Stimulated activated CD4-positive, alpha-beta T cell treated with anti-CD3 and anti-CD28 coated beads, Interleukin-1b, Interleukin-23, amount 100 ng/mL, for 24 hours (primary cell): Measurements from ENCODE around the gene ANKS4B.
"Not testable (repeated sequence)": the region's sequence is repeated elsewhere in the genome, so short reads cannot be mapped to it uniquely, and the experiment has no call there.

Experiments used
- DNase-seq, 4 experiments: peaks; one replicate each; pipeline ENCODE4 v3.0.0-alpha.2; 2020; ENCODE audit warnings: low read depth in 4 of 4, low spot score in 1 of 4

The ANKS4B gene, protein sequence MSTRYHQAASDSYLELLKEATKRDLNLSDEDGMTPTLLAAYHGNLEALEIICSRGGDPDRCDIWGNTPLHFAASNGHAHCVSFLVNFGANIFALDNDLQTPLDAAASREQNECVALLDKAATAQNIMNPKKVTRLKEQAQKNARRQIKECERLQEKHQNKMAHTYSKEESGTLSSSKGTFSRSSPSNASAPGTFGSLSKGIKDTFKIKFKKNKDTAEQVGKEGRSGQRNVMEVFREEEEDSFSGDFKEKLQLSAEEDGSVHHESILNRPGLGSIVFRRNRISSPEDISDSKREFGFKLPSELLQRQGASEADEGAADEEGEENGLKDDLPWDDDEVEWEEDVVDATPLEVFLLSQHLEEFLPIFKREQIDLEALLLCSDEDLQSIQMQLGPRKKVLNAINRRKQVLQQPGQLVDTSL

GRCh38 chr16:21233521-21234150 lies at the start of gene ANKS4B:
TSS of gene ANKS4B (plus strand) at chr16:21233699. CDS start at chr16:21233738, 39 bp downstream.
- DNase-seq: no peak

- DNase-seq: no peak
Observed at GRCh38 chr16:21183995-21184394, 49.5 kb upstream of the ANKS4B start.

DNA sequence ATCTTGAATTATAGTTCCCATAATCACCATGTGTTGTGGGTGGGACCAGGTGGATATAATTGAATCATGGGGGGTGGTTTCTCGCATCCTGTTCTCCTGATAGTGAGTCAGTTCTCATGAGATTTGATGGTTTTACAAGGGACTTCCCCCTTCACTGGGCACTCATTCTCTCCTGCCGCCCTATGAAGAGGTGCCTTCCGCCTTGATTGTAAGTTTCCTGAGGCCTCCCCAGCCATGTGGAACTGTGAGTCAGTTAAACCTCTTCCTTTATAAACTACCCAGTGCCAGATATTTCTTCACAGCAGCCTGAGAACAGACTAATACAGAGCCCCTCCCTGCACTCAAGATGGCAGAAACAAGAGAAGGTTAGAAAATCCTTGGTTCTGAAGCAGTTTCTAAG lies 48.7 kb upstream of the ANKS4B start:
- peak in 1 of 4 experiments; percentile 26 for DNase-seq

DNA sequence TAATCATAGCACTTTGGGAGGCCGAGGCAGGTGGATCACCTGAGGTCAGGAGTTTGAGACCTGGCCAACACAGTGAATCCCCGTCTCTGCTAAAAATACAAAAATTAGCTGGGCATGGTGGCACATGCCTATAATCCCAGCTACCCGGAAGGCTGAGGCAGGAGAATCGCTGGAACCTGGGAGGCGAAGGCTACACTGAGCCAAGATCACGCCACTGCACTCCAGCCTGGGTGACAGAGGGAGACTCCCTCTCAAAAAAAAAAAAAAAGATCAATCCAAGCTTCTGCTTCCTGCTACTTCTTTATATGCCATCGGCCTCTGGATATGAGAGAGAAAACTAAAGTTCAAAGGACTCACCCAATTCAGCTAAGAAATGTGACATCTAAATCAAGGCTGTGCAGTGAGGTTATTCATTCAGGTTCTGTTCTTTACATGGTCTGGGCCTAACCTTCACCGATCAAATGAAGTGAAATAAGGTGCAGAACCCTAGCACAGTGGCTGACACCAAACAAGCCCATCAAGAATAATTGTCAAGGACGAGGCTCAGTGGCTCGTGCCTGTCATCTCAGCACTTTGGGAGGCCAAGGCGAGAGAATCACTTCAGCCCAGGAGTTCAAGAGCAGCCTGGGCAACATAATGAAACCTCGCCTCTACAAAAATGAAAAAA lies 47.7 kb upstream of the ANKS4B start:
- DNase-seq: no peak

DNA sequence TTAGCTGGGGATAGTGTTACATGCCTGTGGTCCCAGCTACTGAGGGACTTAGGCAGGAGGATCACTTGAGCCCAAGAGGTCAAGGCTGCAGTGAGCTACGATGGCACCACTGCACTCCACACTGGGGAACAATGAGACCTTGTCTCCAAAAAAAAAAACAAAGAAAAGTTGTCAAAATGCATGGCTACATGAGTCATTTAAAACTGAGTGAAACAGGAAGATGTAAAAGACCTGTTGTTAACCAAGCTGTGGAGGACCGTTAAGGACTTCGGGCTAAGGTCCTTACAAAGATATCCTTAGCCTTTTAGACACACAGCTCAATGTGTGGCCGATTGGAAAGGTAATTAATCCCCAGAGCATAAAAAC lies 47.2 kb upstream of the ANKS4B start:
- no peak for DNase-seq

DNA sequence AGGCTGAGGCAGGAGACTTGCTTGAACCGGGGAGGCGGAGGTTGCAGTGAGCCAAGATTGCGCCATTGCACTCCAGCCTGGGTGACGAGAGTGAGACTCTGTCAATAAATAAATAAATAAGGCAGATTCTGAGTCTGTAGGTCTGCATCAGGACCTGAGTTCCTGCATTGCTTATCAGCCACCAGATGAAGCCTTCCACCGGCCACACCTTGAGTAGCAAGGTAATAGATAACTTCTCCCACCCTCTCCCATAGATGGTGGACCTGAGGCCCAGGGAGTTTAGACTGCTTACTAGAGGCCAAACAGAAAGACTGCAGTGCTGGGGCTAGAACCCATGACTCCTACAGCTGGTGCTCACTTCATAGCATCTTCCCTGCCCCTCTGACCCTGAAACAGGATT lies 44.2 kb upstream of the ANKS4B start:
- DNase-seq: no peak

- no peak for DNase-seq
Observed at GRCh38 chr16:21190013-21190412, 43.5 kb upstream of the ANKS4B start.

- DNase-seq: no peak
Observed at GRCh38 chr16:21190599-21190998, 42.9 kb upstream of the ANKS4B start.

- no peak for DNase-seq
Observed at GRCh38 chr16:21192991-21193390, 40.5 kb upstream of the ANKS4B start.

DNA sequence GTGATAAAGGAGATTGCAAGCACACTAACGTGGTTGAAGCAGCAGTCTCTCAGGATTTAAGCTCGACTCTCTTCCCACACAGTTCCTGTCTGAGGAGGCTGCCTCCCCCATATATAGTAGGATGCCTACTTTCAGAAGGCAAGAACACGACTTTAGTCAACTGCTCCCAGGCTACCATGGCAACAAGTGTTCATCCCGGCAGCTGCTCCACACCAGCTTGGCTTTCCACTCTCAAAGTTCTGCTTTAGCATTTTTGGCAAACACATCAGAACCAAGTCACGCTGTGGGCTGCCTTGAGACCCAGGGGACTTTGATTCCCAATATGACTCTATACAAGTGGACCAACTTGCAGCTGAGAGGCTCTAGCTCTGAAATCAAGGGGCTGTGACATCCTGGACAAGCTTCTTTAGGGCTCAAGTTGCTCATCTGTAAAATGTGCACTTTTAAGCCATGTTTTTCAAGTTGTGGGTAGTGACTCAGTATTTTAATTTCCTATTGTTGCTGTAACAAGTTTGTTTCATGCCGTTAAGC lies 38.7 kb upstream of the ANKS4B start:
- DNase-seq: no peak

GRCh38 chr16:21195330-21195729 lies 38.2 kb upstream of the ANKS4B start:
- not testable (repeated sequence) for DNase-seq

DNA sequence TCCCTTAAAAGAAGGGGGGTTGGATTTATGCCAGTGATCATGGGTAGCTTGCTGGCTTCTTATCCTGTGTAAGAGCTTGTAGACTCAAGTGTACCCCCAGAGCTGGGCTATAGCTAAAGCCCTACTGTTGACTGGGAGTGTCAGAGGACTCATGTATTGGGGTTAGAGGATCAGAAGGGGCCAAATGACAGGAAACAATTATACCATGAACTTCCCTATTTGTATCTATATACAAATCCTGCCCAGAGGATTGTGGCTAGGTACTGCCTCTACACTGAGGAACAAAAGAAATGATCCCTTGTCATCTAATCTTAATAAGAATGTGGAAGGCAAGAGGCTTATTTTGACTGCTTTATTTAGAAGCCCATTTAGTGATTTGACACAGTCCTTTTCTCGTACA lies 36.4 kb upstream of the ANKS4B start:
- no peak for DNase-seq

- no peak for DNase-seq
Observed at GRCh38 chr16:21197621-21198020, 35.9 kb upstream of the ANKS4B start.

DNA sequence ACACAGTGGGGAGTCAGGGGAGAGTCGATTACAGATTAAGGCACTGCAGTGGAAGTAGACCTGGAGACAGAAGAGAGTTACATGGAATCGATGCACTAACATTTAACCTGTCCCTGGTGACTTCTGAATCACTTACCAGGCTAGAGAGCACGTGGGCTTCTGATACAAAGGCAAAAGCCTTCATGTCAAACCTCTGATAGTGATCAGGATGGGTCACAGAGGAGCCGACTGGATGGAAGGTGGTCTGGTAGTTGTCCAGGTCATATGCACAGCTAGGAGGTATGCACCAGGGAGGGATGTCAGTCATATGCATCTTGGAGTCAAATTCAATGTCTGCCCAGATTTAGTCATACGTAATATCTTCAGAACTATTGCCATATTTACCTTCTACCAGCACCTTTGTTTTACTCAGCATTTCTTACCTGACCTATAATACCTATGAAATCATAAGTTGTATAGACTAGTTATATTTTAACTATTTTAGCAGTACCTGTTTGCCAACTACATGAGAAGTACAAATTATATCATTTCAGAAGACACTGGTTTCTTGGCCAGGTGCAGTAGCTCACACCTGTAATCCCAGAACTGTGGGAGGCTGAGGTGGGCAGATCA lies 33.8 kb upstream of the ANKS4B start:
- no peak for DNase-seq

DNA sequence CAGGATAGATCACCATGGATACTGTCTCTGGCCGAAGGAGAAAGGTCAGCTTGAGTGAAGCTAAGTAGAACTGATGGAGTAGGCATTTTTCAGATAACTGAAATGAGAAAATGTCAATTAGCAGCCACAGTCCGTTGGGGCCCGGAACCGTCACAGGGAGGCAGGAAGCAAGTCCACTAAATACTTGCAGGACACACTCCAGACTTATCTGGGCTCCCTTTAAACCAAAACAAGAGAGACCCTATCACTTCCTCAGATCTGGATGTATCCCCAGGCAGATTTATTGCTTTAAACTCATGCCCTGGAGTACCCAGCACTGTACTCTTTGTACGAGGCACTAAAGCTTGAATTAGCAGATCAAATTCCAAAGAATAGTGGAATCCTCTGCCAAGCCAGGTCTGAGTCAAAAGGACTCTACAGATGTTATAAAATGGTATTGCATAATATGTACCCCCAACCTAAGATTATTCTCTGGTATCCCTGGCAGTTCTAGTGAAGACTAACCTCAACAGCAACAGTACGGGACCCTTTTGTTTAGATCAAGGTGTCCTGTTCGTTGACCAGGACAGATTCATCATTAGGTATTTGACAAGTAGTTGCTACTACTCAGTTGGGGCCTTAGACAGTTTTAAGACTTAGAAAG lies 30.2 kb upstream of the ANKS4B start:
- no peak for DNase-seq

GRCh38 chr16:21205303-21205702 lies 28.2 kb upstream of the ANKS4B start:
- no peak for DNase-seq

GRCh38 chr16:21206550-21206949 lies 26.9 kb upstream of the ANKS4B start:
- no peak for DNase-seq

DNA sequence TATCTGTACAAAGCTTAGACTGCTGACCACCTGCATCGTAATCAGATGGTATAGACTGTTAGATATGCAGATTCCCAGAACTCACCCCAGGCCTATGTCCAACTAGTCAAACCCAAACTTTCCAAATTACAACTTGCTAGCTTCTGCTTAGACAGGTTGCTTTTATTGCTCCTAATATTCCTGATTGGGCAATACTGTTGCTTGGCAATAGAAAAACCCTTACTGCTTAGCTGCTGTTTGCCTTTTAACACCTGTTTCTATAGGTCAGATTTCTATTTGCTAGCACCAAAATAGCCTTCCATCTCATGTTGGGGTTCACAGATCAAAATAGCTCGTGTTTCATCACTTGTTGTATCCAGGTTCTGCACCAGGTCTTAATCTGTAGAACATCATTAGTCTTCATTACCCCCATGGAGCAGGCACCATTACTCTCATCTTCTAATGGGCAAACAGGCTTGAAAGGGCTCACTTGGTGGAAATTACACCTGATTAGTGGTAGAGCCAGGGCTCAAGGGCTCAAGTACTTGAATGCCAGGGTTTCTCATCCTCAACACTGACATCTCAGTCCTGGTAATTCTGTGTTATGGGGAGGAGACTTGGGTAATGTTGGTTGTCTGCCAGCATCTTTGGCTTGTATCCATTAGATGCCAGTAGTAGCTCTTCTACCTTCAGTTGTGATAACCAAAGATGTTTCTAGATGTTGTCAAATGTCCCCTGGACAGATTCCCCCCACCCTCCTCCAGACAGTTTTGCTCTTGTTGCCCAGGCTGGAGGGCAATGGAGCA lies 24.9 kb upstream of the ANKS4B start:
- DNase-seq: no peak

DNA sequence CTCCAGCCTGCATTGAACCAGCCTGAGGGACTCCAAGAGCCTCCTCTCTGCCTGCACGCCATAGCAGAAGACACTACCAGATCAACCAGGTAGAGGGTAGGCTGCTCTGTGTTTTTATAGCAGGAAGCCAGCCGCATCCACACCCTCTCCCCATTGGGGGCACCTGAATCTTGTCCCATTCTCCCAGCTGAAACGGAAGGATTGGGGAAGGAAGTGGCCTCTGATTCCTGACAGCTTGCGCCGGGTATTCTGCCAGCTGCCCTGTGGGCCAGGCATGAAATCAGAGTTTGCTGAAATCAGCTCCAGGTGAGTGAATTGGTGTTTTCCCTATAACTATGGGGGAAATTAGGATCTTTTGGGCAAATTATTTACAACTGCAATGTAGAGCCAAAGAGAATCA lies 22.0 kb upstream of the ANKS4B start, which contains the start of gene ZP2:
TSS of gene ZP2 (minus strand) at position 89 of the 400 bp plus-strand sequence. CDS start at position 62, 27 bp downstream.
- DNase-seq: no peak

DNA sequence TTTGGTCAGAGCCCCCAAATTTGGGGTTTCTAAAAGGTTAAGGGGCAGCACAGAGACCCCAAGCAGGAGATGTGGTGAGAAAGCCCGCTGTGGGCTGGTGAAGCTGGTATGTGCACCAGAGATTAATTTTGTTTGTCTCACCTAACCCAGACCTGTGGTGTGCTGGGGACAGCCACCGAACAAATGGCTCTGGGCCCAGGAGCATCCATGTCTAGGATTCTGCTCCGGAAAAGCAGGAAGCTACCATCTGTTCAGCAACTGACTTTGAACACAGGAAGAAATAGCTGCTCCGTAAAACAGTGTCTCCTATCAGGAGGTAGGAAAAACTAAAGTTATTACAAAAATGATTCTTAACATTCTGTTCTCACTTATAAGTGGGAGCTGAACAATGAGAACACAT lies 19.4 kb upstream of the ANKS4B start:
- no peak for DNase-seq
